GM23338 (cell line): ENCODE data around the gene KIFC3. TPM values are rescaled to one million over a fixed set of nuclear protein-coding genes. Genes with fewer than 3 reads are reported as not detected.
"Not testable (repeated sequence)": the region's sequence is repeated elsewhere in the genome, so short reads cannot be mapped to it uniquely, and the experiment has no call there.

ENCODE experiments used
- ATAC-seq: fragments of 200-7000 bp; cut with Tn5 transposase; 3 replicates; pipeline ENCODE4 v1.9.1; 2020
- DNase-seq: peaks from one replicate; pipeline ENCODE4 v3.0.0-alpha.2; 2015; ENCODE audit warnings: low spot score
- H2AFZ ChIP-seq: fragments of 200-600 bp; sonication (generic); 2 replicates; pipeline ENCODE4 v1.8.0; 2016; ENCODE audit warnings: antibody characterized with exemption, mild to moderate bottlenecking, moderate library complexity
- H3F3A ChIP-seq: fragments of 200-600 bp; sonication (generic); replicated peaks from 2 replicates; pipeline ENCODE4 v1.8.0; 2017; ENCODE audit warnings: antibody characterized with exemption, mixed run types, low read depth
- H3K27ac ChIP-seq: fragments of 200-600 bp; sonication (generic); 2 replicates; pipeline ENCODE4 v1.6.1; 2016; ENCODE audit warnings: low read depth
- H3K27me3 ChIP-seq: fragments of 200-600 bp; sonication (generic); 2 replicates; pipeline ENCODE4 v1.8.0; 2016; ENCODE audit warnings: mild to moderate bottlenecking, mixed run types, moderate library complexity; ENCODE audit not compliant: insufficient read depth
- H3K36me3 ChIP-seq: fragments of 200-600 bp; sonication (generic); 2 replicates; pipeline ENCODE4 v1.8.0; 2016; ENCODE audit warnings: mild to moderate bottlenecking; ENCODE audit not compliant: insufficient read depth
- H3K4me1 ChIP-seq: fragments of 200-600 bp; sonication (generic); 2 replicates; pipeline ENCODE4 v1.8.0; 2016; ENCODE audit warnings: mild to moderate bottlenecking, moderate library complexity; ENCODE audit not compliant: insufficient read depth
- H3K4me2 ChIP-seq: fragments of 200-600 bp; sonication (generic); 2 replicates; pipeline ENCODE4 v1.7.1; 2017; ENCODE audit warnings: mixed run types
- H3K4me3 ChIP-seq: fragments of 200-600 bp; sonication (generic); 2 replicates; pipeline ENCODE4 v1.6.1; 2016; ENCODE audit warnings: mixed run types
- H3K79me2 ChIP-seq: fragments of 200-600 bp; sonication (generic); replicated peaks from 2 replicates; pipeline ENCODE4 v1.8.0; 2017; ENCODE audit warnings: mild to moderate bottlenecking; ENCODE audit not compliant: insufficient read depth
- H3K9me2 ChIP-seq: fragments of 200-600 bp; sonication (generic); 2 replicates; pipeline ENCODE4 v1.8.0; 2017; ENCODE audit not compliant: insufficient read depth
- H4K20me1 ChIP-seq: fragments of 200-600 bp; sonication (generic); replicated peaks from 2 replicates; pipeline ENCODE4 v1.8.0; 2017; ENCODE audit warnings: mild to moderate bottlenecking; ENCODE audit not compliant: insufficient read depth
- H3K27ac Mint-ChIP-seq: 2 replicates; pipeline ENCODE4 v1.8.0; 2020; ENCODE audit warnings: inconsistent platforms, mild to moderate bottlenecking, moderate library complexity, mixed read lengths
- H3K27me3 Mint-ChIP-seq: 3 replicates; pipeline ENCODE4 v1.8.0; 2022; ENCODE audit warnings: low read depth, mild to moderate bottlenecking, moderate library complexity, mixed read lengths, inconsistent platforms; ENCODE audit not compliant: insufficient read depth, poor library complexity
- H3K36me3 Mint-ChIP-seq: 3 replicates; pipeline ENCODE4 v1.8.0; 2021; ENCODE audit warnings: low read depth, mild to moderate bottlenecking, inconsistent platforms, moderate library complexity, mixed read lengths
- H3K4me1 Mint-ChIP-seq: 3 replicates; pipeline ENCODE4 v1.8.0; 2020; ENCODE audit warnings: mild to moderate bottlenecking, inconsistent platforms, mixed read lengths
- H3K4me3 Mint-ChIP-seq: 3 replicates; pipeline ENCODE4 v1.8.0; 2021; ENCODE audit warnings: moderate library complexity, mild to moderate bottlenecking, inconsistent platforms, mixed read lengths
- H3K9me3 Mint-ChIP-seq: 3 replicates; pipeline ENCODE4 v1.8.0; 2020; ENCODE audit warnings: moderate library complexity, mild to moderate bottlenecking, inconsistent platforms, mixed read lengths
- CREB1 ChIP-seq: fragments of 250-450 bp; sonication (Bioruptor Pico); IDR thresholded peaks from 2 replicates; pipeline ENCODE4 v1.5.0; 2020; ENCODE audit warnings: low read depth, mild to moderate bottlenecking, moderate library complexity
- CTCF ChIP-seq, 2 experiments: fragments of 200-600 bp in 1 of 2; sonication (generic) in 1 of 2; conservative IDR thresholded peaks; 2 replicates each; pipeline versions ENCODE4 v1.5.1 to v1.6.1; 2016 to 2017; ENCODE audit warnings: antibody characterized with exemption in 2 of 2, low read depth in 2 of 2, mild to moderate bottlenecking in 2 of 2, moderate library complexity in 1 of 2
- ETS1 ChIP-seq: IDR thresholded peaks from 2 replicates; pipeline ENCODE4 v1.6.1; 2016; ENCODE audit warnings: antibody characterized with exemption
- EZH2 ChIP-seq: fragments of 200-600 bp; sonication (generic); IDR thresholded peaks from one replicate; pipeline ENCODE4 v1.8.0; 2017; ENCODE audit warnings: antibody characterized with exemption, mild to moderate bottlenecking, low read depth; ENCODE audit not compliant: unreplicated experiment
- JUNB ChIP-seq: IDR thresholded peaks from one replicate; pipeline ENCODE4 v1.6.1; 2016; ENCODE audit warnings: antibody characterized with exemption; ENCODE audit not compliant: unreplicated experiment
- NANOG ChIP-seq: IDR thresholded peaks from 2 replicates; pipeline ENCODE4 v1.6.1; 2016; ENCODE audit warnings: antibody characterized with exemption, borderline replicate concordance
- POLR2AphosphoS5 ChIP-seq: IDR thresholded peaks from 2 replicates; pipeline ENCODE4 v1.6.1; 2016; ENCODE audit warnings: antibody characterized with exemption, low read depth
- STAT1 ChIP-seq: IDR thresholded peaks from one replicate; pipeline ENCODE4 v1.6.1; 2016; ENCODE audit warnings: antibody characterized with exemption; ENCODE audit not compliant: unreplicated experiment
- ZNF114 ChIP-seq: fragments of 250-450 bp; sonication (Bioruptor Pico); IDR thresholded peaks from 2 replicates; pipeline ENCODE4 v1.5.0; 2020; ENCODE audit warnings: mild to moderate bottlenecking, moderate library complexity
- ZNF331 ChIP-seq: fragments of 250-450 bp; sonication (Bioruptor Pico); IDR thresholded peaks from 2 replicates; pipeline ENCODE4 v1.5.0; 2020; ENCODE audit warnings: low read depth, mild to moderate bottlenecking, moderate library complexity
- polyA plus RNA-seq: library from polyadenylated mRNA; unstranded; fragments of >200 nt; fragmentation: Nextera tagmentation; extraction: Ambion mirVana; gene quantifications from 2 replicates; pipeline ENCODE4 v1.2.1, GENCODE V29; 2016
- total RNA-seq: library from RNA; depleted of rRNA; stranded (reverse); fragments of >200 nt; shearing (Covaris generic); gene quantifications from 2 replicates; pipeline ENCODE4 v1.2.3, GENCODE V29; 2014

Gene KIFC3
- total and polyA plus RNA-seq, 2 experiments from 2014 or later = 4.4 to 12.5 TPM

DNA sequence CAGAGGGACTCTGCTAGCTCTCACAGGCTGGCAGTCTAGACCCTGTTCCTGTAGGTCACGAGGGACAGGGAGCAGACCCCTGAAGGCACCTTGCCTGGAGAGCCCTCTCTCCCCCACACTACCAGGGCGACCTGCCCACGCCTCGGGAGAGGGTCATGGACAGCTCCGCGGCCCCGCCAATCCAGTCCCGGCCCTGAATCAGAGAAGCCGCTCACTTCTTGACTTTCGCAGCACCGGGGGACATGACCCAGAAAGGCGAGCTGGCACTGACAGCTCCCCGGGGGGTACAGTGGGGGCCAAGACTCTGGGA, 5.1 kb downstream of the KIFC3 start:
- peak overlapping the region; percentile 55; the same call in 1 of the 2 replicates for H3K4me3 ChIP-seq
- no peaks in the 10 kb centered on the region for H3K36me3 ChIP-seq
- peak overlapping the region; percentile 80 for H3K4me2 ChIP-seq
- H3K36me3 Mint-ChIP-seq = no peaks in the 10 kb centered on the region; the same call in 2 of the 3 replicates
- H3K9me3 Mint-ChIP-seq = no peaks in the 10 kb centered on the region
- no peak overlapping the region for H3K27ac Mint-ChIP-seq
- 0 out of 3 replicates have a peak overlapping the region, but pooled peaks have one; percentile 71 for H3K4me3 Mint-ChIP-seq
- H3K4me1 ChIP-seq = peaks cover 34% of the 10 kb centered on the region
- no peak overlapping the region for H3K27ac ChIP-seq
- H2AFZ ChIP-seq = no peak overlapping the region; the same call in 1 of the 2 replicates
- peaks cover 4% of the 10 kb centered on the region; the same call in 1 of the 2 replicates for H3F3A ChIP-seq
- TF ChIP-seq POLR2AphosphoS5 (no peak), ZNF331 (CRISPR knock-in tag) (no peak), ZNF114 (CRISPR knock-in tag) (no peak), NANOG (no peak), CREB1 (no peak), STAT1 (no peak), EZH2 (no peak), ETS1 (no peak), JUNB (no peak)
- no peaks in the 10 kb centered on the region; the same call in 1 of the 2 replicates for H4K20me1 ChIP-seq
- no peak for ATAC-seq
- peaks cover 23% of the 10 kb centered on the region for H3K27me3 Mint-ChIP-seq
- peaks cover 12% of the 10 kb centered on the region for H3K27me3 ChIP-seq
- H3K9me2 ChIP-seq = no peaks in the 10 kb centered on the region
- no peaks in the 10 kb centered on the region for H3K79me2 ChIP-seq
- peaks cover 46% of the 10 kb centered on the region for H3K4me1 Mint-ChIP-seq
- DNase-seq = no peak

DNA sequence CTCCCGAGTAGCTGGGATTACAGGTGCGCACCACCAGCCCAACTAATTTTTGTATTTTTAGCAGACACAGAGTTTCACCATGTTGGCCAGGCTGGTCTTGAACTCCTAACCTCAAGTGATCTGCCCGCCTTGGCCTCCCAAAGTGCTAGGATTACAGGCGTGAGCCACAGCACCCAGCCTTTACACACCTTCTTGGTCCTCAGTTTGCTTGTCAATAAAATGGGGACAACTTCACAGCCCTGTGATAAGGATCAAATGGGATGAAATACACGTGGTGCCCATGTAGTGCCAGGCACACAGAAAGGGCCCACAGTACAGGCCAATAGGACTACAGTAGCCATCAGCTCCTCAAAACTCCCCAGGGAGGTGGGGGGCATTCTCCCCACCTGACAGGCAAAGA, 6.3 kb downstream of the KIFC3 start:
- not testable (repeated sequence) for H3K4me2 ChIP-seq

DNA sequence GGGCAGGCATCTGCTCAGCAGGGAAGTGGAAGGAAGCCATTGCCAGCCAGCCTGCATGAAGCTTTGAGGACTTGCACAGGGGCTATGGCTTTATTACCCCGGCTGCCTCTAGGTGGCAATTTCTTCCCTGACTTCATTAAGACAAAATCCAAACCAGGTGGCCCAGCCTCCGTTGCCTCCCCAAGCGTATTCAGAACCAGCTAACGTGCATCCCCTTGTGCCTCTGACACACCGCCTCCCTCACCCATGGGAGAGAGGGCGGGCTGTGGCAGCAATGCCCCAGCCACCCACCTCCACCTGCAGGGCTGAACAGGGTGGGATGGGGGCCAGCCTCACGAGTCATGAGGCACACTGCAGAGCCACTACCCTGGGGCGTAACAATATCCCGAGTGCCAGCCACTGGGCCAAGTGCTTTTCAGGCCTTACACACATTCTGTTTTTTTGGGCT, 6.8 kb downstream of the KIFC3 start:
- H3K27ac Mint-ChIP-seq = no peak overlapping the region; the same call in 1 of the 2 replicates
- no peaks in the 10 kb centered on the region for H3K27me3 ChIP-seq
- H3K4me3 ChIP-seq = no peak overlapping the region
- H3F3A ChIP-seq = peaks cover 4% of the 10 kb centered on the region; the same call in 1 of the 2 replicates
- no peak overlapping the region for H3K4me3 Mint-ChIP-seq
- H3K27me3 Mint-ChIP-seq = peaks cover 17% of the 10 kb centered on the region
- no peak overlapping the region; the same call in 1 of the 2 replicates for H3K4me2 ChIP-seq
- no peaks in the 10 kb centered on the region for H3K9me3 Mint-ChIP-seq
- 0 out of 2 replicates have a peak overlapping the region, but pooled peaks have one; percentile 45 for H3K27ac ChIP-seq
- TF ChIP-seq CTCF (conservative IDR thresholded peaks at IDR 0.05; ENCODE audit: low read depth in 2 of 2) (peak; percentile 62 to 66), EZH2 (no peak)
- peak; percentile 86 for DNase-seq
- H2AFZ ChIP-seq = peak overlapping the region; percentile 87; the same call in 1 of the 2 replicates
- no peaks in the 10 kb centered on the region; the same call in 2 of the 3 replicates for H3K36me3 Mint-ChIP-seq
- ATAC-seq = peak; percentile 55
- no peaks in the 10 kb centered on the region for H3K36me3 ChIP-seq
- no peaks in the 10 kb centered on the region; the same call in 1 of the 2 replicates for H4K20me1 ChIP-seq
- peaks cover 33% of the 10 kb centered on the region for H3K4me1 Mint-ChIP-seq
- H3K9me2 ChIP-seq = no peaks in the 10 kb centered on the region
- H3K79me2 ChIP-seq = no peaks in the 10 kb centered on the region
- H3K4me1 ChIP-seq = peaks cover 25% of the 10 kb centered on the region

More for the DNA sequence above, 6.3 kb downstream of the KIFC3 start:
- H3K36me3 ChIP-seq, H3K27me3 ChIP-seq, H3K4me3 ChIP-seq, H2AFZ ChIP-seq, H3K79me2 ChIP-seq, H3K27ac ChIP-seq, DNase-seq, H4K20me1 ChIP-seq, H3K4me3 Mint-ChIP-seq, H3K36me3 Mint-ChIP-seq, H3K27ac Mint-ChIP-seq, ATAC-seq, H3K9me2 ChIP-seq, H3K9me3 Mint-ChIP-seq, H3F3A ChIP-seq: not testable (repeated sequence)
- peaks cover 18% of the 10 kb centered on the region for H3K27me3 Mint-ChIP-seq
- H3K4me1 Mint-ChIP-seq = peaks cover 38% of the 10 kb centered on the region
- peaks cover 29% of the 10 kb centered on the region for H3K4me1 ChIP-seq
